K562 treated with DMSO at 1 percent for 48 hours (cell line): ENCODE results near the gene CT45A7. TPM values are rescaled to one million over a fixed set of nuclear protein-coding genes. Genes with fewer than 3 reads are reported as not detected.

Experiments used
- total RNA-seq: library from RNA; unstranded; fragments of 300-600 nt; gene quantifications from 2 replicates; pipeline ENCODE4 v1.2.3, GENCODE V29; 2022; ENCODE audit warnings: low replicate concordance; ENCODE audit errors: extremely low read depth

Gene CT45A7
- total RNA-seq, result not detected in 2 replicates

GRCh38 chrX:135837180-135837579 lies at the start of gene CT45A7:
Gene CT45A7 (minus strand): TSS chrX:135837280. CDS start chrX:135833533, 3,747 bp downstream.

GRCh38 chrX:135871712-135872111 lies 34.6 kb upstream of the CT45A7 start, which contains the start of gene CT45A9:
Gene CT45A9 (minus strand): TSS chrX:135871812. CDS start chrX:135868061, 3,751 bp downstream.

DNA sequence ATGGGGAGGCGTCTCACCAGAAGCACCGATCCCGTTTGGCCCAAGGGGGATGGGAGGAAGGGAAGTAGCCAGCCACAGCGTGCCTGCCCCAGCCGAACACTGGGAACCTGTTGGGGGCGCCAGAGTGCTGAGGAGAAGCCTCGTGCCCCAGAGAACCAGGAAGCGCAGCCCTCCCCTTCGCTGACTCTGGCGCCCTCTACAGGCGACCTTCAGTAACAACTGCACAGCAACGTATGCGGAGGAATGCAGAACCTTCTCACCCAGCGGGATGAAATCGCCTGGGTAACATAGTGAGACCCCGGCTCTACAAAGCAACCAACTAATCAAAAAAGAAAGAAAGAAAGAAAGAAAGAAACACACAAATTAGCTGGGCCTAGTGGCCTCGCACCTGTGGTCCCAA lies 17.4 kb upstream of the CT45A7 start, which contains the start of gene CT45A8:
Gene CT45A8 (minus strand): TSS at position 101 of the 400 bp plus-strand sequence. CDS start 3,755 bp downstream, outside the sequence.

DNA sequence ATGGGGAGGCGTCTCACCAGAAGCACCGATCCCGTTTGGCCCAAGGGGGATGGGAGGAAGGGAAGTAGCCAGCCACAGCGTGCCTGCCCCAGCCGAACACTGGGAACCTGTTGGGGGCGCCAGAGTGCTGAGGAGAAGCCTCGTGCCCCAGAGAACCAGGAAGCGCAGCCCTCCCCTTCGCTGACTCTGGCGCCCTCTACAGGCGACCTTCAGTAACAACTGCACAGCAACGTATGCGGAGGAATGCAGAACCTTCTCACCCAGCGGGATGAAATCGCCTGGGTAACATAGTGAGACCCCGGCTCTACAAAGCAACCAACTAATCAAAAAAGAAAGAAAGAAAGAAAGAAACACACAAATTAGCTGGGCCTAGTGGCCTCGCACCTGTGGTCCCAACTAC lies 17.2 kb downstream of the CT45A7 start, which contains the start of gene CT45A2:
Gene CT45A2 (minus strand): TSS at position 101 of the 400 bp plus-strand sequence. CDS start 3,747 bp downstream, outside the sequence.

GRCh38 chrX:135802687-135803086 lies 34.4 kb downstream of the CT45A7 start, which contains the start of gene CT45A6:
Gene CT45A6 (minus strand): TSS chrX:135802787. CDS start chrX:135798993, 3,794 bp downstream.

DNA sequence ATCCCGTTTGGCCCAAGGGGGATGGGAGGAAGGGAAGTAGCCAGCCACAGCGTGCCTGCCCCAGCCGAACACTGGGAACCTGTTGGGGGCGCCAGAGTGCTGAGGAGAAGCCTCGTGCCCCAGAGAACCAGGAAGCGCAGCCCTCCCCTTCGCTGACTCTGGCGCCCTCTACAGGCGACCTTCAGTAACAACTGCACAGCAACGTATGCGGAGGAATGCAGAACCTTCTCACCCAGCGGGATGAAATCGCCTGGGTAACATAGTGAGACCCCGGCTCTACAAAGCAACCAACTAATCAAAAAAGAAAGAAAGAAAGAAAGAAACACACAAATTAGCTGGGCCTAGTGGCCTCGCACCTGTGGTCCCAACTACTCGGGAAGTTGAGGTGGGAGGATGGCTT lies 51.7 kb downstream of the CT45A7 start, which contains the start of gene CT45A5:
Gene CT45A5 (minus strand): TSS at position 101 of the 400 bp plus-strand sequence. CDS start 3,774 bp downstream, outside the sequence.

Other genes starting within 250 kb of the CT45A7 start
- gene CT45A1, start 123.6 kb downstream of the CT45A7 start, total RNA-seq, result not detected in 2 replicates
- gene CT45A3, start 69.1 kb downstream of the CT45A7 start, total RNA-seq, result not detected in 2 replicates
- not detected in 2 replicates for gene CT45A5, start 51.8 kb downstream of the CT45A7 start, total RNA-seq
- gene CT45A6, start 34.5 kb downstream of the CT45A7 start, total RNA-seq, result not detected in 2 replicates
- gene CT45A2, start 17.3 kb downstream of the CT45A7 start, total RNA-seq, result not detected in 2 replicates
- gene CT45A8, start 17.3 kb upstream of the CT45A7 start, total RNA-seq, result not detected in 2 replicates
- not detected in 2 replicates for gene CT45A9, start 34.5 kb upstream of the CT45A7 start, total RNA-seq
- gene CT45A10, start 56.2 kb upstream of the CT45A7 start, total RNA-seq, result not detected in 2 replicates
- not detected in 2 replicates for gene SAGE1, start 56.4 kb upstream of the CT45A7 start, total RNA-seq
- gene MMGT1, start 136.7 kb upstream of the CT45A7 start, total RNA-seq, result not detected in 2 replicates
- not detected in 2 replicates for gene SLC9A6, start 148.2 kb upstream of the CT45A7 start, total RNA-seq